Osteocyte (in vitro differentiated cells): ENCODE results near the gene FBXW4. TPM values are rescaled to one million over a fixed set of nuclear protein-coding genes. Genes with fewer than 3 reads are reported as not detected.

ENCODE experiments used
- DNase-seq: peaks from one replicate; pipeline ENCODE4 v3.0.0; 2021; ENCODE audit warnings: mixed read lengths; ENCODE audit not compliant: unreplicated experiment; ENCODE audit errors: extremely low spot score
- H3K27ac Mint-ChIP-seq: one replicate; pipeline ENCODE4 v1.8.0; 2021; ENCODE audit warnings: mild to moderate bottlenecking, mixed read lengths; ENCODE audit not compliant: unreplicated experiment
- H3K27me3 Mint-ChIP-seq: one replicate; pipeline ENCODE4 v1.8.0; 2021; ENCODE audit warnings: mixed read lengths; ENCODE audit not compliant: unreplicated experiment
- H3K36me3 Mint-ChIP-seq: one replicate; pipeline ENCODE4 v1.8.0; 2021; ENCODE audit warnings: mixed read lengths; ENCODE audit not compliant: unreplicated experiment
- H3K4me1 Mint-ChIP-seq: one replicate; pipeline ENCODE4 v1.8.0; 2021; ENCODE audit warnings: mixed read lengths; ENCODE audit not compliant: unreplicated experiment
- H3K4me3 Mint-ChIP-seq: one replicate; pipeline ENCODE4 v1.8.0; 2021; ENCODE audit warnings: mild to moderate bottlenecking, moderate library complexity, mixed read lengths; ENCODE audit not compliant: unreplicated experiment
- H3K9me3 Mint-ChIP-seq: one replicate; pipeline ENCODE4 v1.8.0; 2021; ENCODE audit warnings: mixed read lengths; ENCODE audit not compliant: unreplicated experiment
- CTCF ChIP-seq: fragments of 200-600 bp; sonication (generic); IDR thresholded peaks from 2 replicates; pipeline ENCODE4 v1.5.0; 2021; ENCODE audit warnings: antibody characterized with exemption, mild to moderate bottlenecking, moderate library complexity
- total RNA-seq: library from RNA; stranded (reverse); gene quantifications from 2 replicates; pipeline ENCODE4 v1.2.1, GENCODE V29; 2021

The FBXW4 gene
- total RNA-seq, 1 donor from 2014 or later, result 44.6 TPM

DNA sequence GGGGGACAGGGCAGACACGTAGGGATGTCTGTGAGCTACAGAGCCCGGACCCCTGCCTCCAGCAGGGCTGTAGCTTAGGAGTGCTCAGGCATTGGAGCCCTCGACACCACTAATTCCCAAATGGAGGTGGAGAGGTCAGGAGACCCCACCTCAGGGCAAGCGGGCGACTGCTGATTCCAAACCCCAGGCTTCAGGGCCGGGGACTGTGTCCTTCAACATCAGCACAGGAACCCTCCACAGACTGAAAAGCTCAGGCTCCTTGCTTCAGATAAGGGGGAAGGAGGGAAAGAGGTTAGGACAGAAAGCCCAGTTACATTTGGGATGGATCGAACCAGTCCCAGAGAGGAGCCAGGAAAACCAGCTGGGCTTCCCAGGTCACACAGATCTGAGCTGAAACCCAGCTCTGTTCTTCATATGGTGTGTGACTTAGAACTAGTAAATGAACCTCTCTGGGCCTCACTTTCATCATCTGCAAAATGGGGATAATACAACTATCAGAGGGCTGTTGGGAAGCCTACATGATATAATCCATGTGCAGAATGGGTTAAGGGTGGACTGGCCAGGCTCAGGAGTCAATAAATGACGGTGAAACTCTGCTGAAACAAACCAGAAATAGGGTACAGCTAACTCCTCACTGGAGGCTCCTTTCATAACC lies 123.6 kb downstream of the FBXW4 start:
- no peaks in the 10 kb centered on the region for H3K36me3 Mint-ChIP-seq
- DNase-seq, result no peak
- H3K9me3 Mint-ChIP-seq, result no peaks in the 10 kb centered on the region
- H3K4me1 Mint-ChIP-seq, result peaks cover 15% of the 10 kb centered on the region
- no peak overlapping the region for H3K27ac Mint-ChIP-seq
- TF ChIP-seq CTCF, result no peak
- H3K27me3 Mint-ChIP-seq, result peaks cover 23% of the 10 kb centered on the region
- H3K4me3 Mint-ChIP-seq, result no peak overlapping the region

- DNase-seq, result no peak
Observed at GRCh38 chr10:101570428-101571270, 124.3 kb downstream of the FBXW4 start.

GRCh38 chr10:101569622-101570427 lies 125.1 kb downstream of the FBXW4 start:
- H3K9me3 Mint-ChIP-seq, result no peaks in the 10 kb centered on the region
- no peaks in the 10 kb centered on the region for H3K36me3 Mint-ChIP-seq
- H3K27me3 Mint-ChIP-seq, result peaks cover 34% of the 10 kb centered on the region
- peak overlapping the region; percentile 70 for H3K4me3 Mint-ChIP-seq
- H3K4me1 Mint-ChIP-seq, result peaks cover 15% of the 10 kb centered on the region
- DNase-seq, result peak; percentile 94
- H3K27ac Mint-ChIP-seq, result no peak overlapping the region
- TF ChIP-seq CTCF, result peak; percentile 96

More at GRCh38 chr10:101570428-101571270, 124.3 kb downstream of the FBXW4 start:
- no peak for TF ChIP-seq CTCF
- Mint-ChIP-seq H3K36me3 (no peaks in the 10 kb centered on the region), H3K27ac (no peak overlapping the region), H3K27me3 (peaks cover 30% of the 10 kb centered on the region), H3K4me3 (peak overlapping the region; percentile 70), H3K4me1 (peaks cover 15% of the 10 kb centered on the region), H3K9me3 (no peaks in the 10 kb centered on the region)

GRCh38 chr10:101569323-101569621 lies 125.7 kb downstream of the FBXW4 start:
- no peak for TF ChIP-seq CTCF
- Mint-ChIP-seq H3K27ac (no peak overlapping the region), H3K27me3 (peaks cover 34% of the 10 kb centered on the region), H3K36me3 (no peaks in the 10 kb centered on the region), H3K4me3 (peak overlapping the region; percentile 70), H3K9me3 (no peaks in the 10 kb centered on the region), H3K4me1 (peaks cover 15% of the 10 kb centered on the region)
- DNase-seq, result no peak
